ENCODE measurements around the gene RNASE12. TPM values are rescaled to one million over a fixed set of nuclear protein-coding genes. Genes with fewer than 3 reads are reported as not detected.

RNASE12 gene
- total and polyA plus RNA-seq, 9 of the 15 experiments (the other 6 are each of a cell fraction or from before 2014, with no cell fraction given) = 0.24 TPM; not detected in 8

GRCh38 chr14:20632831-20633691 lies 41.9 kb upstream of the RNASE12 start (continued):
- TF ChIP-seq CHD7 (IDR thresholded peaks at IDR 0.05; ENCODE audit: low read depth, low read length) (no peak), ATF7 (IDR thresholded peaks at IDR 0.05) (peak; percentile 18; the same call in 1 of the 2 replicates), POLR2A (conservative IDR thresholded peaks at IDR 0.05) (no peak), ZNF175 (CRISPR knock-in tag; IDR thresholded peaks at IDR 0.05; ENCODE audit: low read depth) (no peak), NKRF (IDR thresholded peaks at IDR 0.05; ENCODE audit: borderline replicate concordance) (no peak), ZNF311 (CRISPR knock-in tag; IDR thresholded peaks at IDR 0.05) (no peak), YBX1 (IDR thresholded peaks at IDR 0.05) (no peak)

Data from K562 (cell line).